Hepatocyte (in vitro differentiated cells): ENCODE results near the gene SERPINA3.

Experiments
- EZH2 ChIP-seq: fragments of 200-600 bp; sonication (generic); IDR thresholded peaks from 2 replicates; pipeline ENCODE4 v1.6.1; 2016; ENCODE audit warnings: antibody characterized with exemption, mild to moderate bottlenecking, borderline replicate concordance
- EZH2phosphoT487 ChIP-seq: fragments of 200-600 bp; sonication (generic); IDR thresholded peaks from one replicate; pipeline ENCODE4 v1.6.1; 2018; ENCODE audit warnings: antibody characterized with exemption, mild to moderate bottlenecking, low read depth, moderate library complexity; ENCODE audit not compliant: unreplicated experiment, severe bottlenecking
- TF ChIP-seq, protein P1 (sequence below): fragments of 200-600 bp; sonication (generic); IDR thresholded peaks from 2 replicates; pipeline ENCODE4 v1.5.1; 2016; ENCODE audit warnings: antibody characterized with exemption, mild to moderate bottlenecking; ENCODE audit not compliant: poor library complexity

DNA sequence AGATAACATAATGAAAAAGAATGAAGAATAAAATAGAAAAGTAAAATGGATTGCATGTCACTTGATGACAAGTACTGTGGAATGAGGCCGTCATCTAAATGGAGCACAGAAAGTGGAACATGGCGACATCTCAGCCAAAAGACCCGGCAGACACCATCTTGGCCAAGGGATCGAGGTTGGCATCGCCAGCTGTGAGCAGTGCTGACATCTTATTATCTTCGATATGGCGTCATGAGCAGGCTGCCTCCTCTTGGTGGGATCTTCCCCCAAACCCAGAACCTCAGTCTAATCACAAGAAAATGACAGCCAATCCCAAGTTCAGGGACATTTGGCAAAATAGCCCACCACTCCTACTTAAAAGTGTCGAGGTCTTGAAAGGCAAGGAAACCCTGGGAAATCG, 15.8 kb upstream of the SERPINA3 start:
- TF ChIP-seq, protein P1, sequence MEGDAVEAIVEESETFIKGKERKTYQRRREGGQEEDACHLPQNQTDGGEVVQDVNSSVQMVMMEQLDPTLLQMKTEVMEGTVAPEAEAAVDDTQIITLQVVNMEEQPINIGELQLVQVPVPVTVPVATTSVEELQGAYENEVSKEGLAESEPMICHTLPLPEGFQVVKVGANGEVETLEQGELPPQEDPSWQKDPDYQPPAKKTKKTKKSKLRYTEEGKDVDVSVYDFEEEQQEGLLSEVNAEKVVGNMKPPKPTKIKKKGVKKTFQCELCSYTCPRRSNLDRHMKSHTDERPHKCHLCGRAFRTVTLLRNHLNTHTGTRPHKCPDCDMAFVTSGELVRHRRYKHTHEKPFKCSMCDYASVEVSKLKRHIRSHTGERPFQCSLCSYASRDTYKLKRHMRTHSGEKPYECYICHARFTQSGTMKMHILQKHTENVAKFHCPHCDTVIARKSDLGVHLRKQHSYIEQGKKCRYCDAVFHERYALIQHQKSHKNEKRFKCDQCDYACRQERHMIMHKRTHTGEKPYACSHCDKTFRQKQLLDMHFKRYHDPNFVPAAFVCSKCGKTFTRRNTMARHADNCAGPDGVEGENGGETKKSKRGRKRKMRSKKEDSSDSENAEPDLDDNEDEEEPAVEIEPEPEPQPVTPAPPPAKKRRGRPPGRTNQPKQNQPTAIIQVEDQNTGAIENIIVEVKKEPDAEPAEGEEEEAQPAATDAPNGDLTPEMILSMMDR = no peak
- TF ChIP-seq EZH2phosphoT487 (no peak), EZH2 (no peak)
